Measurements from ENCODE around the gene ASGR2.

- TF ChIP-seq CTCF (IDR thresholded peaks at IDR 0.05; ENCODE audit: low read length), result no peak
- TF ChIP-seq EZH2phosphoT487 (IDR thresholded peaks at IDR 0.05; ENCODE audit: low read length), result no peak
Measured at GRCh38 chr17:7078711-7079110, 35.9 kb downstream of the ASGR2 start.

Measured in MM.1S (cell line).